ENCODE results near the gene SLC35E2B.
"Not testable (repeated sequence)": the region's sequence is repeated elsewhere in the genome, so short reads cannot be mapped to it uniquely, and the experiment has no call there.

The SLC35E2B gene

DNA sequence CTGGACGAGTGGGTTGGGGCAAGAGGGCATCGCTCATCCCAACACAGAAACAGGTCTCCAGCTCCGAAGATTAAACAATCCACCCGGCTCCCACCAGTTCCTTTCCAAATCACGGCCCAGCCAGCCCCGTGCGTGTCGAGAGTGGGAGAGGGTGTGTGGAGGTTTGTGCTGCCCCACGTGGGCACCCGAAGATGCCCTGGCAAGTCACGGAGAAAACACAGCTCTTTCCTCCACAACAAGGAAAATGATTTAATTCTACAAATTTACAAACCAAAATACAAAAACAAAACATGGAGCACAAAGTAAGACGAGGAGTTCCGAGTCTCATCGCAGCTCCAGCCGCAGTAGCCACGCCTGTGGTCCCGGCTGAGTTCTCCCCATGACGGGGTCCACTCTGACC lies 9.9 kb upstream of the SLC35E2B start:
- H3K23ac ChIP-seq (ENCODE audit: low read depth, low read length, poor library complexity); H3K4ac ChIP-seq (ENCODE audit: low read length); H3K79me1 ChIP-seq (ENCODE audit: low read depth, low read length); H3K27ac ChIP-seq (replicated peaks; ENCODE audit: low read length); DNase-seq (ENCODE audit: low spot score); H3K14ac ChIP-seq (ENCODE audit: low read length); H2BK12ac ChIP-seq (ENCODE audit: low read length); H2AK5ac ChIP-seq (ENCODE audit: low read depth, low read length); H3K4me2 ChIP-seq (ENCODE audit: insufficient read depth, low read length, poor library complexity, severe bottlenecking); H2BK15ac ChIP-seq (ENCODE audit: low read length); H2BK120ac ChIP-seq (ENCODE audit: low read depth, low read length); H3K9me3 ChIP-seq (replicated peaks in 1 of 2; ENCODE audit: control insufficient read depth in 2 of 2, insufficient read depth in 1 of 2, low read depth in 1 of 2, low read length in 2 of 2); H3K4me1 ChIP-seq (ENCODE audit: control insufficient read depth in 2 of 2, insufficient read depth in 1 of 2, low read depth in 1 of 2, low read length in 2 of 2); H4K8ac ChIP-seq (ENCODE audit: low read depth, low read length); H3K18ac ChIP-seq (ENCODE audit: low read length); H3K36me3 ChIP-seq (replicated peaks in 1 of 2; ENCODE audit: control insufficient read depth in 2 of 2, insufficient read depth in 2 of 2, low read length in 2 of 2); H3K9ac ChIP-seq (ENCODE audit: low read depth, low read length, poor library complexity); H3K27me3 ChIP-seq (ENCODE audit: control insufficient read depth in 3 of 3, insufficient read depth in 3 of 3, low read depth in 1 of 3, low read length in 3 of 3); H4K91ac ChIP-seq (ENCODE audit: low read depth, low read length, poor library complexity); H3K4me3 ChIP-seq (ENCODE audit: low read length in 2 of 2); H2AFZ ChIP-seq (ENCODE audit: low read length); H2BK5ac ChIP-seq (ENCODE audit: low read length): not testable (repeated sequence)
- WGBS, 2 donors (ENCODE audit: extremely low coverage in 2 of 2, insufficient read length in 2 of 2, insufficient replicate concordance in 1 of 2), result no CpG with 5 or more reads among the region's 18 CpGs

GRCh38 chr1:1700557-1700956 lies 8.0 kb upstream of the SLC35E2B start:
- H3K4me1 ChIP-seq (ENCODE audit: control insufficient read depth in 2 of 2, insufficient read depth in 1 of 2, low read depth in 1 of 2, low read length in 2 of 2); H3K14ac ChIP-seq (ENCODE audit: low read length); H3K9ac ChIP-seq (ENCODE audit: low read depth, low read length, poor library complexity); H3K23ac ChIP-seq (ENCODE audit: low read depth, low read length, poor library complexity); H3K9me3 ChIP-seq (replicated peaks in 1 of 2; ENCODE audit: control insufficient read depth in 2 of 2, insufficient read depth in 1 of 2, low read depth in 1 of 2, low read length in 2 of 2); H2BK12ac ChIP-seq (ENCODE audit: low read length); H2BK5ac ChIP-seq (ENCODE audit: low read length); H3K36me3 ChIP-seq (replicated peaks in 1 of 2; ENCODE audit: control insufficient read depth in 2 of 2, insufficient read depth in 2 of 2, low read length in 2 of 2); H3K4me2 ChIP-seq (ENCODE audit: insufficient read depth, low read length, poor library complexity, severe bottlenecking); H4K91ac ChIP-seq (ENCODE audit: low read depth, low read length, poor library complexity); H3K27ac ChIP-seq (replicated peaks; ENCODE audit: low read length); H2AK5ac ChIP-seq (ENCODE audit: low read depth, low read length); H3K18ac ChIP-seq (ENCODE audit: low read length); H3K4ac ChIP-seq (ENCODE audit: low read length); H2AFZ ChIP-seq (ENCODE audit: low read length); H3K4me3 ChIP-seq (ENCODE audit: low read length in 2 of 2); H2BK120ac ChIP-seq (ENCODE audit: low read depth, low read length); H3K27me3 ChIP-seq (ENCODE audit: control insufficient read depth in 3 of 3, insufficient read depth in 3 of 3, low read depth in 1 of 3, low read length in 3 of 3); DNase-seq (ENCODE audit: low spot score); H2BK15ac ChIP-seq (ENCODE audit: low read length); H3K79me1 ChIP-seq (ENCODE audit: low read depth, low read length); H4K8ac ChIP-seq (ENCODE audit: low read depth, low read length): not testable (repeated sequence)
- WGBS, 2 donors (ENCODE audit: extremely low coverage in 2 of 2, insufficient read length in 2 of 2, insufficient replicate concordance in 1 of 2), result no CpG with 5 or more reads among the region's 33 CpGs

GRCh38 chr1:1700067-1700466 lies 7.5 kb upstream of the SLC35E2B start:
- H3K23ac ChIP-seq (ENCODE audit: low read depth, low read length, poor library complexity); H2BK5ac ChIP-seq (ENCODE audit: low read length); H2AFZ ChIP-seq (ENCODE audit: low read length); H3K27ac ChIP-seq (replicated peaks; ENCODE audit: low read length); H3K4me1 ChIP-seq (ENCODE audit: control insufficient read depth in 2 of 2, insufficient read depth in 1 of 2, low read depth in 1 of 2, low read length in 2 of 2); H3K36me3 ChIP-seq (replicated peaks in 1 of 2; ENCODE audit: control insufficient read depth in 2 of 2, insufficient read depth in 2 of 2, low read length in 2 of 2); H3K9ac ChIP-seq (ENCODE audit: low read depth, low read length, poor library complexity); H3K4me2 ChIP-seq (ENCODE audit: insufficient read depth, low read length, poor library complexity, severe bottlenecking); H3K9me3 ChIP-seq (replicated peaks in 1 of 2; ENCODE audit: control insufficient read depth in 2 of 2, insufficient read depth in 1 of 2, low read depth in 1 of 2, low read length in 2 of 2); H2BK120ac ChIP-seq (ENCODE audit: low read depth, low read length); H3K4me3 ChIP-seq (ENCODE audit: low read length in 2 of 2); H3K14ac ChIP-seq (ENCODE audit: low read length); H2AK5ac ChIP-seq (ENCODE audit: low read depth, low read length); H2BK15ac ChIP-seq (ENCODE audit: low read length); H2BK12ac ChIP-seq (ENCODE audit: low read length); H4K8ac ChIP-seq (ENCODE audit: low read depth, low read length); H4K91ac ChIP-seq (ENCODE audit: low read depth, low read length, poor library complexity); H3K4ac ChIP-seq (ENCODE audit: low read length); DNase-seq (ENCODE audit: low spot score); H3K27me3 ChIP-seq (ENCODE audit: control insufficient read depth in 3 of 3, insufficient read depth in 3 of 3, low read depth in 1 of 3, low read length in 3 of 3); H3K79me1 ChIP-seq (ENCODE audit: low read depth, low read length); H3K18ac ChIP-seq (ENCODE audit: low read length): not testable (repeated sequence)
- no CpG with 5 or more reads among the region's 45 CpGs for WGBS, 2 donors (ENCODE audit: extremely low coverage in 2 of 2, insufficient read length in 2 of 2, insufficient replicate concordance in 1 of 2)

GRCh38 chr1:1699061-1699460 lies 6.5 kb upstream of the SLC35E2B start:
- H2BK5ac ChIP-seq (ENCODE audit: low read length); H2BK120ac ChIP-seq (ENCODE audit: low read depth, low read length); H3K23ac ChIP-seq (ENCODE audit: low read depth, low read length, poor library complexity); H3K14ac ChIP-seq (ENCODE audit: low read length); H4K91ac ChIP-seq (ENCODE audit: low read depth, low read length, poor library complexity); H2AK5ac ChIP-seq (ENCODE audit: low read depth, low read length); H3K79me1 ChIP-seq (ENCODE audit: low read depth, low read length); H3K9ac ChIP-seq (ENCODE audit: low read depth, low read length, poor library complexity); H3K4me3 ChIP-seq (ENCODE audit: low read length in 2 of 2); H3K27ac ChIP-seq (replicated peaks; ENCODE audit: low read length); H2BK12ac ChIP-seq (ENCODE audit: low read length); H3K4me1 ChIP-seq (ENCODE audit: control insufficient read depth in 2 of 2, insufficient read depth in 1 of 2, low read depth in 1 of 2, low read length in 2 of 2); H3K4me2 ChIP-seq (ENCODE audit: insufficient read depth, low read length, poor library complexity, severe bottlenecking); H4K8ac ChIP-seq (ENCODE audit: low read depth, low read length); H3K4ac ChIP-seq (ENCODE audit: low read length); H2AFZ ChIP-seq (ENCODE audit: low read length); DNase-seq (ENCODE audit: low spot score); H3K36me3 ChIP-seq (replicated peaks in 1 of 2; ENCODE audit: control insufficient read depth in 2 of 2, insufficient read depth in 2 of 2, low read length in 2 of 2); H3K27me3 ChIP-seq (ENCODE audit: control insufficient read depth in 3 of 3, insufficient read depth in 3 of 3, low read depth in 1 of 3, low read length in 3 of 3); H3K9me3 ChIP-seq (replicated peaks in 1 of 2; ENCODE audit: control insufficient read depth in 2 of 2, insufficient read depth in 1 of 2, low read depth in 1 of 2, low read length in 2 of 2); H2BK15ac ChIP-seq (ENCODE audit: low read length); H3K18ac ChIP-seq (ENCODE audit: low read length): not testable (repeated sequence)
- no CpG with 5 or more reads among the region's 19 CpGs for WGBS, 2 donors (ENCODE audit: extremely low coverage in 2 of 2, insufficient read length in 2 of 2, insufficient replicate concordance in 1 of 2)

Measured in neuronal stem cell (in vitro differentiated cells).